T follicular helper cell (primary cell): ENCODE data around the gene PTH.

Experiments used
- DNase-seq: peaks from one replicate; pipeline ENCODE4 v3.0.0-alpha.2; 2020; ENCODE audit warnings: low read depth
- total RNA-seq, 2 experiments: gene quantifications; one replicate each; lab custom pipeline; 2026; lab: John Stamatoyannopoulos, UW

Gene PTH
- 0 reads per million in 2 experiments for total RNA-seq

GRCh38 chr11:13495929-13496328 lies at the start of gene PTH:
Gene PTH, minus strand, starts transcription at chr11:13495997. Its CDS starts 3,142 bp downstream, at chr11:13492855.
- no peak for DNase-seq

GRCh38 chr11:13538044-13538443 lies 42.2 kb upstream of the PTH start:
- DNase-seq = no peak

GRCh38 chr11:13535819-13536218 lies 40.0 kb upstream of the PTH start:
- no peak for DNase-seq

- no peak for DNase-seq
Measured at GRCh38 chr11:13534358-13534757, 38.6 kb upstream of the PTH start.

- DNase-seq = no peak
Measured at GRCh38 chr11:13525257-13525656, 29.5 kb upstream of the PTH start.

- no peak for DNase-seq
Measured at GRCh38 chr11:13503393-13503792, 7.6 kb upstream of the PTH start.

- no peak for DNase-seq
Measured at GRCh38 chr11:13502492-13502891, 6.7 kb upstream of the PTH start.

- DNase-seq = no peak
Measured at GRCh38 chr11:13494051-13494450, 1.7 kb downstream of the PTH start.

GRCh38 chr11:13487661-13488030 lies 8.2 kb downstream of the PTH start:
- DNase-seq = no peak

GRCh38 chr11:13486926-13487660 lies 8.7 kb downstream of the PTH start:
- peak; percentile 62 for DNase-seq

GRCh38 chr11:13480198-13480597 lies 15.6 kb downstream of the PTH start:
- DNase-seq = no peak

GRCh38 chr11:13479688-13480087 lies 16.1 kb downstream of the PTH start:
- DNase-seq = no peak

- no peak for DNase-seq
Measured at GRCh38 chr11:13475091-13475490, 20.7 kb downstream of the PTH start.

- no peak for DNase-seq
Measured at GRCh38 chr11:13473013-13473722, 22.6 kb downstream of the PTH start.

- DNase-seq = no peak
Measured at GRCh38 chr11:13468750-13469149, 27.0 kb downstream of the PTH start.

- no peak for DNase-seq
Measured at GRCh38 chr11:13465909-13466371, 29.9 kb downstream of the PTH start.

GRCh38 chr11:13463779-13464290 lies 32.0 kb downstream of the PTH start:
- DNase-seq = no peak

GRCh38 chr11:13462901-13463778 lies 32.7 kb downstream of the PTH start, which contains the start of gene BTBD10:
Gene BTBD10, minus strand, starts transcription at chr11:13463222. Its CDS starts 18,098 bp downstream, at chr11:13445124.
- peak; percentile 94 for DNase-seq

- DNase-seq = peak; percentile 46
Measured at GRCh38 chr11:13462311-13462900, 33.4 kb downstream of the PTH start.

GRCh38 chr11:13461291-13461690 lies 34.5 kb downstream of the PTH start:
- DNase-seq = no peak

GRCh38 chr11:13450832-13451397 lies 44.9 kb downstream of the PTH start:
- DNase-seq = no peak
